ENCODE results near the gene TBL1Y.

DNA sequence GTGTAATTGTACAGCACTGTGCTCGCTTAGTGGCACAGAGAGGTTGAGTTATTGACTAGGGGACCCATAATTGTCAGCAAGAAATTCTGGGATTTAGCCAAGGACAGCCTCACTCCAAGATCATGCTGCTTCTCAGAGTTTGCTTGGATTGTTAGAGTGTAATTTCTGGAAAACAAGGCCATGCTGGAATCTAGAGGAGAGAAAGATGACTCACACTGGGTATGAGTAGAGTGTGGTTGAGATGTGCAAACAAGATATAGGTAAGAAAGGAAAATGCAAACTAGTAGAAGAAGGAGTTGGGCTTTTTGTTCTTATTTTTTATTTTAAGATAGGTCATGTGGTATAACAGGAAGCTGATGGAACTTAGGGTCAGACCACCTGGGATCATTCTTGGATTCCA is 97.4 kb downstream of the TBL1Y start:
- TF ChIP-seq, protein P1, sequence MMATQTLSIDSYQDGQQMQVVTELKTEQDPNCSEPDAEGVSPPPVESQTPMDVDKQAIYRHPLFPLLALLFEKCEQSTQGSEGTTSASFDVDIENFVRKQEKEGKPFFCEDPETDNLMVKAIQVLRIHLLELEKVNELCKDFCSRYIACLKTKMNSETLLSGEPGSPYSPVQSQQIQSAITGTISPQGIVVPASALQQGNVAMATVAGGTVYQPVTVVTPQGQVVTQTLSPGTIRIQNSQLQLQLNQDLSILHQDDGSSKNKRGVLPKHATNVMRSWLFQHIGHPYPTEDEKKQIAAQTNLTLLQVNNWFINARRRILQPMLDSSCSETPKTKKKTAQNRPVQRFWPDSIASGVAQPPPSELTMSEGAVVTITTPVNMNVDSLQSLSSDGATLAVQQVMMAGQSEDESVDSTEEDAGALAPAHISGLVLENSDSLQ (IDR thresholded peaks at IDR 0.05), result no peak
- TF ChIP-seq SP1 (IDR thresholded peaks at IDR 0.05) (no peak), LEF1 (IDR thresholded peaks at IDR 0.05; ENCODE audit: borderline replicate concordance) (no peak), SUZ12 (IDR thresholded peaks at IDR 0.05) (no peak), FOXK2 (IDR thresholded peaks at IDR 0.05) (no peak), CTBP1 (IDR thresholded peaks at IDR 0.05; ENCODE audit: borderline replicate concordance) (no peak), ELF4 (IDR thresholded peaks at IDR 0.05) (no peak), FOXM1 (IDR thresholded peaks at IDR 0.05; ENCODE audit: borderline replicate concordance) (no peak), TARDBP (IDR thresholded peaks at IDR 0.05) (no peak)
